Endothelial cell of umbilical vein (primary cell): ENCODE measurements around the gene PDE10A. TPM values are rescaled to one million over a fixed set of nuclear protein-coding genes. Genes with fewer than 3 reads are reported as not detected.

ENCODE experiments used
- BruUV-seq: library from RNA; stranded (reverse); fragments of 400-500 nt; replicated peaks from 2 replicates; lab custom pipeline; 2021; lab: Mats Ljungman, UMichigan
- CTCF ChIA-PET: fragments of 300-600, 350-600 bp; sonication (Branson Sonifier 250); formaldehyde crosslinking; loops from one replicate; lab custom pipeline; 2021; ENCODE audit warnings: antibody characterized with exemption, inconsistent platforms; lab: Charles Lee
- POLR2A ChIA-PET: fragments of 300-600, 350-600 bp; sonication (Branson Sonifier 250); formaldehyde crosslinking; loops from one replicate; lab custom pipeline; 2021; ENCODE audit warnings: antibody characterized with exemption, inconsistent platforms; lab: Charles Lee
- DNase-seq: peaks from one replicate; pipeline ENCODE4 v3.0.0-alpha.2; 2011; ENCODE audit warnings: low read depth, low spot score
- FAIRE-seq: peaks from 2 replicates; lab custom pipeline; 2011; peaks lifted over from hg19 to GRCh38; lab: Jason Lieb, UNC
- H2AFZ ChIP-seq: 2 replicates; pipeline ENCODE4 v1.6.0; 2012; ENCODE audit warnings: low read depth, low read length, control low read depth, inconsistent platforms
- H3K27ac ChIP-seq: 2 replicates; pipeline ENCODE4 v1.5.1; 2011; ENCODE audit warnings: low read depth, mild to moderate bottlenecking, control low read depth, low read length, moderate library complexity; ENCODE audit not compliant: insufficient read depth
- H3K27me3 ChIP-seq, 2 experiments: 2 replicates each; pipeline versions ENCODE4 v1.6.0 to v1.6.1; 2011; ENCODE audit warnings: low read length in 2 of 2, mixed read lengths in 1 of 2; ENCODE audit not compliant: control insufficient read depth in 2 of 2, insufficient read depth in 2 of 2
- H3K36me3 ChIP-seq, 2 experiments: 2 replicates in 1 of 2; 3 replicates in 1 of 2; pipeline ENCODE4 v1.5.1; 2011; ENCODE audit warnings: low read length in 2 of 2, mild to moderate bottlenecking in 1 of 2, moderate library complexity in 1 of 2; ENCODE audit not compliant: control insufficient read depth in 2 of 2, insufficient read depth in 2 of 2; ENCODE audit errors: extremely low read depth in 1 of 2
- H3K4me1 ChIP-seq: 3 replicates; pipeline ENCODE4 v1.5.1; 2011; ENCODE audit warnings: mild to moderate bottlenecking, low read length; ENCODE audit not compliant: control insufficient read depth, insufficient read depth; ENCODE audit errors: extremely low read depth
- H3K4me2 ChIP-seq: 2 replicates; pipeline ENCODE4 v1.6.1; 2011; ENCODE audit warnings: low read length, control low read depth, mixed read lengths; ENCODE audit not compliant: insufficient read depth
- H3K4me3 ChIP-seq, 3 experiments: fragments of 200-600 bp in 1 of 3; sonication (generic), shearing (Covaris generic) in 1 of 3; replicated peaks in 1 of 3; 2 replicates each; pipeline ENCODE4 v1.5.1; 2011 to 2016; ENCODE audit warnings: control low read depth in 3 of 3, low read length in 3 of 3, mild to moderate bottlenecking in 2 of 3, inconsistent platforms in 1 of 3, low read depth in 1 of 3, moderate library complexity in 1 of 3; ENCODE audit not compliant: insufficient read depth in 1 of 3
- H3K79me2 ChIP-seq: 2 replicates; pipeline ENCODE4 v1.6.0; 2012; ENCODE audit warnings: low read length, inconsistent platforms; ENCODE audit not compliant: control insufficient read depth, insufficient read depth
- H3K9ac ChIP-seq: replicated peaks from 2 replicates; pipeline ENCODE3; 2011; ENCODE audit warnings: low read length, control low read depth; ENCODE audit not compliant: insufficient read depth; ENCODE audit errors: extremely low read depth
- H3K9me1 ChIP-seq: replicated peaks from 3 replicates; pipeline ENCODE4 v1.6.0; 2011; ENCODE audit warnings: mild to moderate bottlenecking, low read length; ENCODE audit not compliant: control insufficient read depth, insufficient read depth; ENCODE audit errors: extremely low read depth
- H3K9me3 ChIP-seq: replicated peaks from 2 replicates; pipeline ENCODE4 v1.5.1; 2012; ENCODE audit warnings: low read length, inconsistent platforms; ENCODE audit not compliant: control insufficient read depth, insufficient read depth
- H4K20me1 ChIP-seq: replicated peaks from 2 replicates; pipeline ENCODE3; 2011; ENCODE audit warnings: mild to moderate bottlenecking, low read length; ENCODE audit not compliant: control insufficient read depth, insufficient read depth; ENCODE audit errors: extremely low read depth
- CTCF ChIP-seq, 2 donors: IDR thresholded peaks; 1 replicate in 1 of 2; 2 replicates in 1 of 2; pipeline ENCODE4 v1.5.1; 2011; ENCODE audit warnings: low read length in 2 of 2, mild to moderate bottlenecking in 2 of 2, moderate library complexity in 2 of 2, control low read depth in 1 of 2, inconsistent platforms in 1 of 2, low read depth in 1 of 2; ENCODE audit not compliant: insufficient read depth in 1 of 2; ENCODE audit errors: extremely low read depth in 1 of 2
- FOS ChIP-seq: IDR thresholded peaks from 2 replicates; pipeline ENCODE4 v1.6.1; 2011; ENCODE audit warnings: mild to moderate bottlenecking, low read length, moderate library complexity, borderline replicate concordance; ENCODE audit not compliant: insufficient read depth
- GATA2 ChIP-seq: IDR thresholded peaks from 2 replicates; pipeline ENCODE4 v1.7.0; 2011; ENCODE audit warnings: low read depth, mild to moderate bottlenecking, moderate library complexity, mixed read lengths, low read length; ENCODE audit not compliant: insufficient read length, insufficient read depth
- JUN ChIP-seq: IDR thresholded peaks from 2 replicates; pipeline ENCODE4 v1.6.1; 2011; ENCODE audit warnings: borderline replicate concordance, low read depth; ENCODE audit not compliant: insufficient read length, insufficient read depth
- MAX ChIP-seq: IDR thresholded peaks from 2 replicates; pipeline ENCODE4 v1.6.1; 2011; ENCODE audit not compliant: insufficient read depth, insufficient read length
- MYC ChIP-seq: IDR thresholded peaks from one replicate; pipeline ENCODE4 v1.6.1; 2011; ENCODE audit warnings: mild to moderate bottlenecking, low read depth, low read length
- POLR2A ChIP-seq: IDR thresholded peaks from 2 replicates; pipeline ENCODE4 v1.6.1; 2012; ENCODE audit warnings: low read depth, mild to moderate bottlenecking, control low read depth, low read length
- POLR2AphosphoS5 ChIP-seq: IDR thresholded peaks from 2 replicates; pipeline ENCODE4 v1.6.1; 2012; ENCODE audit warnings: low read depth, mild to moderate bottlenecking, control low read depth, low read length, moderate library complexity; ENCODE audit not compliant: insufficient read depth
- dilution Hi-C: fragments of 300-500 bp; cut with MboI; formaldehyde crosslinking; loops from one replicate; pipeline ENCODE4 v1.15.0; 2019; ENCODE audit warnings: low sequenced_read_pairs; ENCODE audit not compliant: extremely low pct_ligation_motif_present
- intact Hi-C: fragments of 100-400 bp; cut with micrococcal nuclease; formaldehyde crosslinking; loops from one replicate; pipeline ENCODE4 v1.10.0; 2022
- polyA plus RNA-seq, 4 experiments: library from polyadenylated mRNA; depleted of rRNA in 3 of 4; stranded (reverse) in 3 of 4; unstranded in 1 of 4; fragments of >200 nt; gene quantifications; 2 replicates each; pipeline versions ENCODE4 v1.2.1 to v1.2.3, GENCODE V29; 2011 to 2012; ENCODE audit warnings: missing spikeins in 1 of 4
- total RNA-seq: library from RNA; stranded (reverse); gene quantifications from 2 replicates; pipeline ENCODE4 v1.2.3, GENCODE V29; 2021

Gene PDE10A
- total and polyA plus RNA-seq, 2 donors (not counting 3 experiments of a cell fraction or from before 2014, with no cell fraction given) = 0.86 to 2.9 TPM

GRCh38 chr6:165635965-165636364, 27.1 kb downstream of the PDE10A start:
- no peak for FAIRE-seq
- Histone ChIP-seq H3K4me2 (no peak overlapping the region), H3K4me3 (no peak overlapping the region), H3K27ac (no peak overlapping the region), H2AFZ (no peak overlapping the region), H3K36me3 (no peaks in the 10 kb centered on the region), H3K79me2 (no peaks in the 10 kb centered on the region), H3K9me1 (no peaks in the 10 kb centered on the region), H3K9ac (no peak overlapping the region), H3K27me3 (peaks cover 0 to 2% of the 10 kb centered on the region in 2 experiments), H3K9me3 (no peaks in the 10 kb centered on the region), H3K4me1 (no peaks in the 10 kb centered on the region), H4K20me1 (no peaks in the 10 kb centered on the region)
- POLR2A ChIA-PET = no interaction called here
- intact Hi-C loops (loop anchor here (1.0 to 2.0 kb wide), 2 partner anchors 24 to 61 kb away; no protein-coding TSS in a partner anchor), dilution Hi-C loops (no loop called here)
- peak; percentile 63 for DNase-seq
- CTCF ChIA-PET = interaction anchor here (0.8 to 4.7 kb wide), 6 partner anchors 11 to 196 kb away, joined by 3 to 34 read pairs (median 6); no protein-coding TSS in a partner anchor
- no peak for TF ChIP-seq JUN
- TF ChIP-seq CTCF (IDR thresholded peaks at IDR 0.05; ENCODE audit: extremely low read depth in 1 of 2, insufficient read depth in 1 of 2, low read depth in 1 of 2, low read length in 2 of 2) = no peak
- no peak for TF ChIP-seq MAX
- no TSS peak for BruUV-seq

GRCh38 chr6:165634101-165634880, 28.8 kb downstream of the PDE10A start:
- Histone ChIP-seq H3K79me2 (no peaks in the 10 kb centered on the region), H3K27ac (no peak overlapping the region), H3K9me3 (no peaks in the 10 kb centered on the region), H3K4me3 (no peak overlapping the region), H3K4me2 (no peak overlapping the region), H3K9me1 (no peaks in the 10 kb centered on the region), H3K36me3 (no peaks in the 10 kb centered on the region), H3K27me3 (peaks cover 0 to 2% of the 10 kb centered on the region in 2 experiments), H3K4me1 (no peaks in the 10 kb centered on the region), H3K9ac (no peak overlapping the region), H2AFZ (no peak overlapping the region), H4K20me1 (no peaks in the 10 kb centered on the region)
- dilution Hi-C loops = no loop called here
- ChIA-PET POLR2A (no interaction called here), CTCF (interaction anchor here (2.1 to 2.4 kb wide), 2 partner anchors 61 to 194 kb away, joined by 8 to 9 read pairs; no protein-coding TSS in a partner anchor)
- intact Hi-C loops = no loop called here
- DNase-seq = peak; percentile 61
- TF ChIP-seq MYC (no peak), GATA2 (no peak), MAX (no peak), CTCF (IDR thresholded peaks at IDR 0.05; ENCODE audit: extremely low read depth in 1 of 2, insufficient read depth in 1 of 2, low read depth in 1 of 2, low read length in 2 of 2) (no peak), POLR2A (no peak), POLR2AphosphoS5 (no peak), FOS (no peak), JUN (no peak)
- no peak for FAIRE-seq
- no TSS peak for BruUV-seq
